Caco-2 (cell line): ENCODE data around the gene ESYT1. TPM values are rescaled to one million over a fixed set of nuclear protein-coding genes. Genes with fewer than 3 reads are reported as not detected.

Experiments
- BruUV-seq: library from RNA; stranded (reverse); fragments of 400-500 nt; replicated peaks from 2 replicates; lab custom pipeline; 2021; lab: Mats Ljungman, UMichigan
- CTCF ChIA-PET: fragments of 300-600 bp; sonication (Branson Sonifier 250); formaldehyde crosslinking; loops from one replicate; lab custom pipeline; 2022; ENCODE audit warnings: antibody characterized with exemption; lab: Charles Lee
- POLR2A ChIA-PET: fragments of 300-600 bp; sonication (Branson Sonifier 250); formaldehyde crosslinking; loops from one replicate; lab custom pipeline; 2022; ENCODE audit warnings: antibody characterized with exemption; lab: Charles Lee
- DNase-seq, 2 experiments: peaks; one replicate each; pipeline versions ENCODE4 v3.0.0 to v3.0.0-alpha.2; 2020 to 2022
- H3K27me3 ChIP-seq: replicated peaks from 2 replicates; pipeline ENCODE4 v1.6.0; 2011; ENCODE audit warnings: low read length; ENCODE audit not compliant: control insufficient read depth, insufficient read depth
- H3K36me3 ChIP-seq: 2 replicates; pipeline ENCODE4 v1.5.1; 2011; ENCODE audit warnings: low read length; ENCODE audit not compliant: control insufficient read depth, insufficient read depth
- H3K4me1 ChIP-seq: fragments of 250-450 bp; sonication (Bioruptor Pico); 2 replicates; pipeline ENCODE4 v1.5.1; 2020; ENCODE audit warnings: mild to moderate bottlenecking
- H3K4me3 ChIP-seq: 2 replicates; pipeline ENCODE4 v1.5.1; 2011; ENCODE audit warnings: low read depth, mild to moderate bottlenecking, control low read depth, low read length
- H3K9me3 ChIP-seq: fragments of 250-450 bp; sonication (Bioruptor Pico); 2 replicates; pipeline ENCODE4 v1.5.1; 2020; ENCODE audit warnings: mild to moderate bottlenecking, moderate library complexity
- H3K27ac Mint-ChIP-seq: one replicate; pipeline ENCODE4 v1.8.0; 2022; ENCODE audit warnings: mixed read lengths; ENCODE audit not compliant: unreplicated experiment
- H3K27me3 Mint-ChIP-seq: one replicate; pipeline ENCODE4 v1.8.0; 2022; ENCODE audit warnings: mixed read lengths; ENCODE audit not compliant: insufficient read depth, unreplicated experiment
- H3K36me3 Mint-ChIP-seq: one replicate; pipeline ENCODE4 v1.8.0; 2022; ENCODE audit warnings: mild to moderate bottlenecking, mixed read lengths; ENCODE audit not compliant: insufficient read depth, unreplicated experiment
- H3K4me1 Mint-ChIP-seq: one replicate; pipeline ENCODE4 v1.8.0; 2022; ENCODE audit warnings: low read depth, mixed read lengths; ENCODE audit not compliant: unreplicated experiment
- H3K4me3 Mint-ChIP-seq: one replicate; pipeline ENCODE4 v1.8.0; 2022; ENCODE audit warnings: mild to moderate bottlenecking, moderate library complexity, mixed read lengths; ENCODE audit not compliant: unreplicated experiment
- H3K9me3 Mint-ChIP-seq: one replicate; pipeline ENCODE4 v1.8.0; 2022; ENCODE audit warnings: mixed read lengths; ENCODE audit not compliant: unreplicated experiment
- intact Hi-C: fragments of 100-400 bp; cut with micrococcal nuclease; formaldehyde crosslinking; loops from one replicate; pipeline ENCODE4 v1.10.0; 2022; ENCODE audit not compliant: unreplicated experiment
- total RNA-seq: library from RNA; stranded (reverse); gene quantifications from 2 replicates; pipeline ENCODE4 v1.2.3, GENCODE V29; 2022
- TF ChIP-seq, protein P1 (sequence below), 2 experiments: fragments of 200-600 bp in 1 of 2; IDR thresholded peaks; 1 replicate in 1 of 2; 2 replicates in 1 of 2; pipeline versions ENCODE4 v1.5.1 to v1.8.0; 2011 to 2022; ENCODE audit warnings: antibody characterized with exemption in 1 of 2, control low read depth in 1 of 2, inconsistent platforms in 1 of 2, low read depth in 1 of 2, low read length in 1 of 2, mild to moderate bottlenecking in 1 of 2, moderate library complexity in 1 of 2; ENCODE audit not compliant: insufficient read depth in 1 of 2, severe bottlenecking in 1 of 2, unreplicated experiment in 1 of 2

ESYT1 gene
- total RNA-seq, 1 experiment from 2014 or later = 79.0 TPM

DNA sequence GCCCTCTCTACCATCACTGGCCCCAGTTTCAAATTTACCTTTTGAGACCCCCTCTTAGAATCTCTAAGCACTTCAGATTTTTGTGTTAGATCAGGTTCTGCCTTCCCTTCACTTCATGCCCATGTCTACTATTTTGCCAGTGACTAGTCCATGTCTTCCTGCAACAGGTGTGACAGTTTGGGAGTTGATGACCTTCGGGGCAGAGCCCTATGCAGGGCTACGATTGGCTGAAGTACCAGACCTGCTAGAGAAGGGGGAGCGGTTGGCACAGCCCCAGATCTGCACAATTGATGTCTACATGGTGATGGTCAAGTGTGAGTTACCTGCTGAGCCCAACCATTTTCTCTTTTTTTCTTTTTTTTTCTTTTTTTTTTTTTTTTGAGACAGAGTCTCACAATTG is 29.5 kb upstream of the ESYT1 start:
- CTCF ChIA-PET = no interaction called here
- intact Hi-C loops = no loop called here
- H3K4me1 ChIP-seq = peaks cover 13% of the 10 kb centered on the region

DNA sequence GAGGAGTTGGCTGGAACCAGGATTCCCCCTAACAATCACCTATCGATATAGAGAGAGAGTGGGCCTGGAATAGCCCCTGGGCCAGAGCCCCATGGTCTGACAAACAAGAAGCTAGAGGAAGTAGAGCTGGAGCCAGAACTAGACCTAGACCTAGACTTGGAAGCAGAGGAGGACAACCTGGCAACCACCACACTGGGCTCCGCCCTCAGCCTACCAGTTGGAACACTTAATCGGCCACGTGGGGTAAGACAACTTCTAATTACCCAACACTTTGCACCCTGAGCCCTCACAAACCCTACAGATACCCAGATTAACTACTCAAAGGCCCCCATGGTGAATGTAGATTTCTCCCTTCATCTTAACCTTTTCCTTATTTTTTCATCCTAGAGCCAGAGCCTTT is 28.3 kb upstream of the ESYT1 start:
- DNase-seq = no peak
- Mint-ChIP-seq H3K27me3 (no peaks in the 10 kb centered on the region), H3K36me3 (peaks cover 86% of the 10 kb centered on the region), H3K4me1 (peaks cover 9% of the 10 kb centered on the region), H3K27ac (peak overlapping the region; percentile 34), H3K4me3 (no peak overlapping the region), H3K9me3 (no peaks in the 10 kb centered on the region)
- ChIA-PET POLR2A (interaction anchor here (0.6 kb wide), 1 partner anchor 362 kb away, joined by 6 read pairs; no protein-coding TSS in a partner anchor), CTCF (no interaction called here)
- Histone ChIP-seq H3K4me1 (peaks cover 15% of the 10 kb centered on the region), H3K9me3 (no peaks in the 10 kb centered on the region), H3K27me3 (no peaks in the 10 kb centered on the region), H3K36me3 (peaks cover 5% of the 10 kb centered on the region), H3K4me3 (no peak overlapping the region)
- TF ChIP-seq, protein P1, sequence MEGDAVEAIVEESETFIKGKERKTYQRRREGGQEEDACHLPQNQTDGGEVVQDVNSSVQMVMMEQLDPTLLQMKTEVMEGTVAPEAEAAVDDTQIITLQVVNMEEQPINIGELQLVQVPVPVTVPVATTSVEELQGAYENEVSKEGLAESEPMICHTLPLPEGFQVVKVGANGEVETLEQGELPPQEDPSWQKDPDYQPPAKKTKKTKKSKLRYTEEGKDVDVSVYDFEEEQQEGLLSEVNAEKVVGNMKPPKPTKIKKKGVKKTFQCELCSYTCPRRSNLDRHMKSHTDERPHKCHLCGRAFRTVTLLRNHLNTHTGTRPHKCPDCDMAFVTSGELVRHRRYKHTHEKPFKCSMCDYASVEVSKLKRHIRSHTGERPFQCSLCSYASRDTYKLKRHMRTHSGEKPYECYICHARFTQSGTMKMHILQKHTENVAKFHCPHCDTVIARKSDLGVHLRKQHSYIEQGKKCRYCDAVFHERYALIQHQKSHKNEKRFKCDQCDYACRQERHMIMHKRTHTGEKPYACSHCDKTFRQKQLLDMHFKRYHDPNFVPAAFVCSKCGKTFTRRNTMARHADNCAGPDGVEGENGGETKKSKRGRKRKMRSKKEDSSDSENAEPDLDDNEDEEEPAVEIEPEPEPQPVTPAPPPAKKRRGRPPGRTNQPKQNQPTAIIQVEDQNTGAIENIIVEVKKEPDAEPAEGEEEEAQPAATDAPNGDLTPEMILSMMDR (IDR thresholded peaks at IDR 0.05; ENCODE audit: insufficient read depth in 1 of 2, low read depth in 1 of 2, low read length in 1 of 2, severe bottlenecking in 1 of 2, unreplicated experiment in 1 of 2) = no peak
- intact Hi-C loops = no loop called here
- no TSS peak for BruUV-seq

More for the DNA sequence above, 29.5 kb upstream of the ESYT1 start:
- DNase-seq = no peak
- peaks cover 6% of the 10 kb centered on the region for H3K36me3 ChIP-seq
- H3K4me3 ChIP-seq = no peak overlapping the region
- no peak overlapping the region for H3K4me3 Mint-ChIP-seq
- no peaks in the 10 kb centered on the region for H3K9me3 ChIP-seq
- no peak overlapping the region for H3K27ac Mint-ChIP-seq
- TF ChIP-seq, protein P1 (IDR thresholded peaks at IDR 0.05; ENCODE audit: insufficient read depth in 1 of 2, low read depth in 1 of 2, low read length in 1 of 2, severe bottlenecking in 1 of 2, unreplicated experiment in 1 of 2) = no peak
- H3K9me3 Mint-ChIP-seq = no peaks in the 10 kb centered on the region
- H3K27me3 ChIP-seq = no peaks in the 10 kb centered on the region
- H3K27me3 Mint-ChIP-seq = no peaks in the 10 kb centered on the region
- peaks cover 86% of the 10 kb centered on the region for H3K36me3 Mint-ChIP-seq
- POLR2A ChIA-PET = interaction anchor here (1.2 kb wide), 1 partner anchor 19 kb away, joined by 14 read pairs; no protein-coding TSS in a partner anchor
- no TSS peak for BruUV-seq
- peaks cover 7% of the 10 kb centered on the region for H3K4me1 Mint-ChIP-seq

DNA sequence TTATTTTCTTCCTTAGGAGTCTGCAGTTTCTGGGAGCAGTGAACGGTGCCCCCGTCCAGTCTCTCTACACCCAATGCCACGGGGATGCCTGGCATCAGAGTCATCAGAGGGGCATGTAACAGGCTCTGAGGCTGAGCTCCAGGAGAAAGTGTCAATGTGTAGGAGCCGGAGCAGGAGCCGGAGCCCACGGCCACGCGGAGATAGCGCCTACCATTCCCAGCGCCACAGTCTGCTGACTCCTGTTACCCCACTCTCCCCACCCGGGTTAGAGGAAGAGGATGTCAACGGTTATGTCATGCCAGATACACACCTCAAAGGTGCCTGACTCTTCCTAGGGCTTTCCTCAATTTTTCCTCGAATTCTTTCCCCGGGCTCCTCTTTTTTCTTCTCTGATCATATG is 27.0 kb upstream of the ESYT1 start:
- Mint-ChIP-seq H3K27me3 (no peaks in the 10 kb centered on the region), H3K36me3 (peaks cover 85% of the 10 kb centered on the region), H3K4me1 (peaks cover 9% of the 10 kb centered on the region), H3K4me3 (no peak overlapping the region), H3K9me3 (no peaks in the 10 kb centered on the region), H3K27ac (no peak overlapping the region)
- intact Hi-C loops = no loop called here
- DNase-seq = no peak
- CTCF ChIA-PET = interaction anchor here (0.7 kb wide), 1 partner anchor 572 kb away, joined by 8 read pairs; no protein-coding TSS in a partner anchor
- Histone ChIP-seq H3K4me1 (peaks cover 19% of the 10 kb centered on the region), H3K27me3 (no peaks in the 10 kb centered on the region), H3K9me3 (no peaks in the 10 kb centered on the region), H3K4me3 (no peak overlapping the region), H3K36me3 (peaks cover 5% of the 10 kb centered on the region)
- BruUV-seq = no TSS peak
- TF ChIP-seq, protein P1 (IDR thresholded peaks at IDR 0.05; ENCODE audit: insufficient read depth in 1 of 2, low read depth in 1 of 2, low read length in 1 of 2, severe bottlenecking in 1 of 2, unreplicated experiment in 1 of 2) = no peak
- POLR2A ChIA-PET = no interaction called here
